Karpas-422 (cell line): Measurements from ENCODE around the gene MCC. TPM values are rescaled to one million over a fixed set of nuclear protein-coding genes. Genes with fewer than 3 reads are reported as not detected.

Experiments used
- DNase-seq: peaks from one replicate; pipeline ENCODE4 v3.0.0-alpha.2; 2015
- H2AFZ ChIP-seq: fragments of 200-600 bp; sonication (generic); 2 replicates; pipeline ENCODE4 v1.6.1; 2014; ENCODE audit warnings: antibody characterized with exemption, low read length, mixed read lengths
- H3K27ac ChIP-seq: fragments of 200-600 bp; sonication (generic); 2 replicates; pipeline ENCODE4 v1.5.1; 2014; ENCODE audit warnings: mild to moderate bottlenecking, low read length, moderate library complexity
- H3K27me3 ChIP-seq: fragments of 200-600 bp; sonication (generic); 2 replicates; pipeline ENCODE4 v1.6.1; 2014; ENCODE audit warnings: low read length, mixed read lengths
- H3K36me3 ChIP-seq: fragments of 200-600 bp; sonication (generic); 2 replicates; pipeline ENCODE4 v1.6.1; 2014; ENCODE audit warnings: low read length, mixed read lengths; ENCODE audit not compliant: insufficient read depth
- H3K4me1 ChIP-seq: fragments of 200-600 bp; sonication (generic); 2 replicates; pipeline ENCODE4 v1.6.1; 2014; ENCODE audit warnings: mild to moderate bottlenecking, low read length, mixed read lengths
- H3K4me2 ChIP-seq: fragments of 200-600 bp; sonication (generic); 2 replicates; pipeline ENCODE4 v1.6.1; 2014; ENCODE audit warnings: low read length, low read depth, mild to moderate bottlenecking; ENCODE audit not compliant: poor library complexity, severe bottlenecking
- H3K4me3 ChIP-seq: fragments of 200-600 bp; sonication (generic); 2 replicates; pipeline ENCODE4 v1.5.1; 2014; ENCODE audit warnings: mild to moderate bottlenecking, antibody characterized with exemption, low read length, mixed read lengths
- H3K79me2 ChIP-seq: fragments of 200-600 bp; sonication (generic); 2 replicates; pipeline ENCODE4 v1.6.1; 2014; ENCODE audit warnings: mild to moderate bottlenecking, low read length, mixed read lengths
- H3K9ac ChIP-seq: fragments of 200-600 bp; sonication (generic); 2 replicates; pipeline ENCODE4 v1.6.0; 2014; ENCODE audit warnings: low read length
- H3K9me2 ChIP-seq: fragments of 200-600 bp; sonication (generic), shearing (Covaris generic); replicated peaks from 2 replicates; pipeline ENCODE4 v1.6.0; 2014; ENCODE audit warnings: mild to moderate bottlenecking, low read length, moderate library complexity; ENCODE audit not compliant: insufficient read depth
- H3K9me3 ChIP-seq: fragments of 300-700, 200-600 bp; sonication (generic); 2 replicates; pipeline ENCODE4 v1.6.1; 2014; ENCODE audit warnings: low read length, mixed read lengths
- H4K20me1 ChIP-seq: fragments of 200-600 bp; sonication (generic); 2 replicates; pipeline ENCODE4 v1.6.1; 2014; ENCODE audit warnings: mild to moderate bottlenecking, antibody characterized with exemption, low read length, low read depth; ENCODE audit not compliant: insufficient read depth
- total RNA-seq: library from RNA; depleted of rRNA; stranded (reverse); fragments of >200 nt; shearing (Covaris generic); gene quantifications from 2 replicates; pipeline ENCODE4 v1.2.3, GENCODE V29; 2014; ENCODE audit warnings: low replicate concordance

MCC gene
- total RNA-seq, 1 experiment from 2014 or later = 5.5 TPM

DNA sequence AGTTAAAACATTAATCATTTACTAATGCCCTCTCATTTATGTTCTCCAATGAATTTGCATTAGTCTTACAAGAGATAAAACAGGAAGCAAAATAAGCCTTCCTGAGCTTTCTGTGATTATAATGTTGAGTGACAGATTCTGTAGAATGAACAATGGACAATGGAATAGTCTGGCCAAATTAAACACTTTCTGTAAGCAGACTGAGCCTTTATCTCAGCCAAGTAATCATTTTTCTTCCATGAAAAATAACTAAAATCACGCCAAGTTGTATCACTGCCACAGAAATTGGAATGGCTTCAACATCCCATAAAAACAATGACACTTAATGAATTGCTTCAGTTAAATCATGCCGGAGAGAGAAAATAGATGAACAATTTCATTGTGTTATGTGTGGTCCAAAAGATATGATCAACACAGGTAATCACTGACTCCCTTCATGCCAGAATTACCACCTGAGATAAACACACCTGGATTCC is 116.5 kb downstream of the MCC start:
- H3K79me2 ChIP-seq = no peaks in the 10 kb centered on the region
- no peaks in the 10 kb centered on the region for H4K20me1 ChIP-seq
- no peak overlapping the region for H2AFZ ChIP-seq
- H3K9ac ChIP-seq = no peak overlapping the region
- no peaks in the 10 kb centered on the region for H3K36me3 ChIP-seq
- H3K4me3 ChIP-seq = no peak overlapping the region
- no peaks in the 10 kb centered on the region for H3K4me1 ChIP-seq
- H3K4me2 ChIP-seq = no peak overlapping the region
- H3K9me3 ChIP-seq = no peaks in the 10 kb centered on the region
- H3K27me3 ChIP-seq = no peaks in the 10 kb centered on the region
- H3K27ac ChIP-seq = no peak overlapping the region
- no peaks in the 10 kb centered on the region for H3K9me2 ChIP-seq
- no peak for DNase-seq

DNA sequence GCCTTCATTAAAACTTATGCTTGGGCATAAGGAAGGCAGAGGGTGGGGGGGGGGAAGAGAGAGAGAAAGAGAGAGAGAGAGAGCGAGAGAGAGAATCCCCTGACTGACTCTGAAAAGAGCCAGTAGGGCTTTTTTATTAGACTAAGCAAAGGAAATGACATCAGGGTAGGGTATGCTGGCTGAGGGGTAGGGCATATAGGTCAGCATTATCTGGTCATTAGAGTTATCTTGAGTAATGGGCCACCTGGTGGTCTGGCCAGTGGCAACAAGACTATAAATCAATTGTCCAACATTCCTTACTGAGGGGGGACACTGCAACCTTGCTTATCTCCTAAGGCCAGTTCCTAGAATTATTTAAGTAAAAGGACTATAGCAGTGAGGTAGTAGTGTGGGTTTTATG is 120.7 kb downstream of the MCC start:
- DNase-seq = no peak
- no peaks in the 10 kb centered on the region for H4K20me1 ChIP-seq
- no peaks in the 10 kb centered on the region for H3K9me2 ChIP-seq
- H2AFZ ChIP-seq = no peak overlapping the region
- peaks cover 3% of the 10 kb centered on the region; the same call in 1 of the 2 replicates for H3K9me3 ChIP-seq
- H3K4me3 ChIP-seq = no peak overlapping the region
- H3K27ac ChIP-seq = no peak overlapping the region
- no peaks in the 10 kb centered on the region for H3K36me3 ChIP-seq
- no peak overlapping the region for H3K9ac ChIP-seq
- no peaks in the 10 kb centered on the region for H3K79me2 ChIP-seq
- no peak overlapping the region for H3K4me2 ChIP-seq
- H3K4me1 ChIP-seq = no peaks in the 10 kb centered on the region
- H3K27me3 ChIP-seq = no peaks in the 10 kb centered on the region

DNA sequence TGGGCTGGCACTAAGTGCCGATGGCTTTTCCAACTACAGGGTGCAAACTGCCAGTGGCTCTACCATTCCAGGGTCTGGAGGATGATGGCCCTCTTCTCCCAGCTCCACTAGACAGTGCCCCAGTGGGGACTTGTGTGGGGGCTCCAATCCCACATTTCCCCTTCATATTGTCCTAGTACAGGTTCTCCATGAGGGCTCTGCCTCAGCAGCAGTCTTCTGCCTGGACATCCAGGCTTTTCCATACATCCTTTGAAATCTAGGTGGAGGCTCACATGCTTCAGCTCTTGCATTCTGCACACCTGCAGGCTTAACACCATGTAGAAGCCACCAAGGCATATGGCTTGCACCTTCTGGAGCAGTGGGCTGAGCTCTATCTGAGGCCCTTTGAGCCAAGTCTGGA is 123.8 kb downstream of the MCC start:
- Histone ChIP-seq H3K4me1 (no peaks in the 10 kb centered on the region), H3K4me2 (no peak overlapping the region), H3K27ac (no peak overlapping the region), H3K9me2 (no peaks in the 10 kb centered on the region), H3K9ac (no peak overlapping the region), H3K27me3 (no peaks in the 10 kb centered on the region), H2AFZ (no peak overlapping the region), H3K79me2 (no peaks in the 10 kb centered on the region), H3K4me3 (no peak overlapping the region), H3K36me3 (no peaks in the 10 kb centered on the region), H4K20me1 (no peaks in the 10 kb centered on the region), H3K9me3 (peaks cover 3% of the 10 kb centered on the region; the same call in 1 of the 2 replicates)
- DNase-seq = no peak

DNA sequence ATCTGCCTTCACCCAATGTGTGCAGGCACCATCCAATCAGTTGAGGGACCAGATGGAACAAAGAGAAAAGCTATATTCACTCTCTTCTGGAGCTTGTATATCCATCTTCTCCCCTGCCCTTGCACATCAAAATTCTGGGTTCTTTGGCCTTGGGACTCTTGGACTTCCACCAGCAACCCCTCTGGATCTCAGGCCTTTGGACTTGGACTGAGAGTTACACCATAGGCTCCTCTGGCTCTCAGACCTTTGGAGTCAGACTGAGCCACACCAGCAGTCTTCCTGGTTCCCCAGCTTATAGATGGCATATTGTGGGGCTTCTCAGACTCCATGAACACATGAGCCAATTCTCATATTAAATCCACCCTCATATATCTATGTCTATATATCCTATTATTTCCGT is 126.6 kb downstream of the MCC start:
- Histone ChIP-seq H3K4me2 (no peak overlapping the region), H3K27ac (no peak overlapping the region), H3K9ac (no peak overlapping the region), H3K4me3 (no peak overlapping the region), H3K79me2 (no peaks in the 10 kb centered on the region), H3K27me3 (no peaks in the 10 kb centered on the region), H3K4me1 (no peaks in the 10 kb centered on the region), H3K36me3 (no peaks in the 10 kb centered on the region), H2AFZ (no peak overlapping the region), H4K20me1 (no peaks in the 10 kb centered on the region), H3K9me3 (peaks cover 3% of the 10 kb centered on the region; the same call in 1 of the 2 replicates), H3K9me2 (no peaks in the 10 kb centered on the region)
- no peak for DNase-seq

DNA sequence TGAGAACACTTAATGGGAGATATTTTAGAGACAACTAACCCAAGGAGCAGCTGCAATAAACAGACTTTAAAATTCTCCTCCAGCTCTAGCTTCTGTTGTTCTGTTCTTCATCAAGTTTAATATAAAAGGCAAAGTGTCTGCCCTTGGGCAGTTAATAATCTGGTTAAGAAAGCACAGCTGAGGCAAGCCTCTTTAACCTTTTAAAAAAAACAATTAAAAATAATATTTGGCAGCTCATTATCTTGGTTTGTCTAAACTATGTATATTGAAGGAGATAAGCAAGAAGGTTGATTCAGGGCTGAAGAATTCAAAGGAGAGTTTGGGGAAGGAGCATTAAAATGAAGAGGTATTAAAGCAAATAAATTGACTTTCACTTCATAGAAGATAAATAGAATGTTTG is 128.8 kb downstream of the MCC start:
- no peak for DNase-seq
- Histone ChIP-seq H3K4me3 (no peak overlapping the region), H3K4me1 (no peaks in the 10 kb centered on the region), H4K20me1 (no peaks in the 10 kb centered on the region), H3K9me2 (no peaks in the 10 kb centered on the region), H3K9me3 (peaks cover under 1% of the 10 kb centered on the region; the same call in 1 of the 2 replicates), H2AFZ (no peak overlapping the region), H3K79me2 (no peaks in the 10 kb centered on the region), H3K9ac (no peak overlapping the region), H3K4me2 (no peak overlapping the region), H3K27ac (no peak overlapping the region), H3K27me3 (no peaks in the 10 kb centered on the region), H3K36me3 (no peaks in the 10 kb centered on the region)

DNA sequence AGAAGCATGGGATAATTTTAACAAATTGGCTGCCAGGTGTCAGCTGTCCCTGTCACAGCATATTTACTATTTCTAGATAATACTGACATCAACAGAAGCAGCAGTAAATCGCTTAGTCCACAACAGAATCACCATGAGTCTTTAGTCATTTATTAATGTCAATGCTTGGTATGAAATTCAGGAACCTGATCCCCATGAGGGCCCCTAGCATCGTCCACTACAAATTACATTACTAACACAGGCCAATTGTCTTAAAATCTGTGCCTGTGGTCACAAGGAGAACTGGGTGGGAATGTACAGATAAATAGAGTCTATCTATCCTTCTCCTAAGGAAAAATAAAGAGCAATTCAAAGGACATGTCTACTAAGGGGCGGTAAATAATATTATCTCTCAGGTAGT is 129.6 kb downstream of the MCC start:
- no peaks in the 10 kb centered on the region for H3K4me1 ChIP-seq
- no peaks in the 10 kb centered on the region for H3K9me3 ChIP-seq
- DNase-seq = no peak
- no peaks in the 10 kb centered on the region for H3K27me3 ChIP-seq
- no peak overlapping the region for H3K4me2 ChIP-seq
- H3K4me3 ChIP-seq = no peak overlapping the region
- no peaks in the 10 kb centered on the region for H4K20me1 ChIP-seq
- no peak overlapping the region for H3K9ac ChIP-seq
- H3K79me2 ChIP-seq = no peaks in the 10 kb centered on the region
- H3K36me3 ChIP-seq = no peaks in the 10 kb centered on the region
- no peaks in the 10 kb centered on the region for H3K9me2 ChIP-seq
- H3K27ac ChIP-seq = no peak overlapping the region
- H2AFZ ChIP-seq = no peak overlapping the region

DNA sequence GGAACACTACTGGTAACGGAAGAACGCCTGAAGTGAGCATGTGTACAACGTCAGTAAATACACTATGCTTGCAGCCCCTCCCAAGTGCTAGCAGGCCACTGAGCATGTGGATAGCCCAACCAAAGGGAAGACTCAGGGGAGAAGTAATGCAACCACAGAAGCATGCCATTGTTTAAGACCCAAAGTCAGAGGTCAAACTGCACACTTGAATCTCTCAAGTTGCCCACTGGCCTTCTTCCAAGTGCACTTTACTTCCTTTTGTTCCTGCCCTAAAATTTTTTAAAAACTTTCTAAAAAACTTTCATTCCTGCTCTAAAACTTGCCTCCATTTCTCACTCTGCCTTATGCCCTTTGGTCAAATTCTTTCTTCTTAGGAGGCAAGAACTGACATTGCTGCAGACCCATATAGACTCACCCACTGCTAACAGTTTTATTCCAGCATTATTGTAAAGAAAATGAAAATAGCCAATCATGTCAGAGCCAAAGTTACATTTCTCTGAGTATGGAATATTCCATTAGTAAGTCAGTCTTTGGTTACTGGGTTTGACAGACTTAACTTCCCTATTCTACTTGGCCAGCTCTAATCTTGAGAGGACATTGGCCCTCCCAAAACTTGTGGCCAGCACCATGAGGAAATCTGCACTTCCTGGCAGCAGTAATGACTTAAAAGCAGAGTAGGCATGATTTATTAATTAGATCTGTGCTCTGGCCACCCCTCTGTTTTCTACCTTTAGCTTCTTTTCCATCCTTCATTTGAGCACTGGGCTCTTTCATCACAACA is 130.4 kb downstream of the MCC start:
- Histone ChIP-seq H3K4me1 (no peaks in the 10 kb centered on the region), H3K27me3 (no peaks in the 10 kb centered on the region), H3K27ac (no peak overlapping the region), H2AFZ (no peak overlapping the region), H3K9me3 (no peaks in the 10 kb centered on the region), H3K79me2 (no peaks in the 10 kb centered on the region), H3K9me2 (no peaks in the 10 kb centered on the region), H4K20me1 (no peaks in the 10 kb centered on the region), H3K9ac (no peak overlapping the region), H3K4me2 (no peak overlapping the region), H3K4me3 (no peak overlapping the region), H3K36me3 (no peaks in the 10 kb centered on the region)
- DNase-seq = no peak

DNA sequence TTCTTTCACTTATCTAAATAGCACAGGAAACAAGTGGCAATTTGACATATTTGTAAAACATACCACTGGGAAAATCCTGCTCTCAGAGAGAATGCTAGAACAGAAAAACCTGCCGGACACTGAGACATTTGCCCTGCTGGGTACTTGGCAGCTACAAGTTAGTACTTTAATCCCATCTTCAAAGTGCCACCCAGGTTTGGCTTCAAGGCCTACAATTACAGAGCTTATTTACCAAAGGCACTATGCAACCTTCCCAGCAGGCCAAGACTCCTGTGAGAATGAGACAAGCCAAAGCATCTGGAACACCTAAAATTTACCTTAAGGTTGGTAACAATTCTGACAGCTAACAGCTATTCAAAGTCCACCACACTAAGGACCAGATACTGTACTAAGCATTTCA is 131.8 kb downstream of the MCC start:
- Histone ChIP-seq H3K4me1 (no peaks in the 10 kb centered on the region), H3K79me2 (no peaks in the 10 kb centered on the region), H3K36me3 (no peaks in the 10 kb centered on the region), H3K4me3 (no peak overlapping the region), H3K9ac (no peak overlapping the region), H3K9me2 (no peaks in the 10 kb centered on the region), H2AFZ (0 out of 2 replicates have a peak overlapping the region, but pooled peaks have one; percentile 12), H3K4me2 (no peak overlapping the region), H3K9me3 (no peaks in the 10 kb centered on the region), H3K27ac (no peak overlapping the region), H4K20me1 (no peaks in the 10 kb centered on the region), H3K27me3 (no peaks in the 10 kb centered on the region)
- DNase-seq = no peak
